GM12878 (cell line): ENCODE results near the gene C3orf33. TPM values are rescaled to one million over a fixed set of nuclear protein-coding genes. Genes with fewer than 3 reads are reported as not detected.

Experiments used
- ATAC-seq: fragments of 200-7000 bp; cut with Tn5 transposase; 3 replicates; pipeline ENCODE4 v1.9.1; 2020; ENCODE audit warnings: mild to moderate bottlenecking, moderate library complexity
- BruUV-seq: library from RNA; stranded (reverse); fragments of 400-500 nt; replicated peaks from 2 replicates; lab custom pipeline; 2021; lab: Mats Ljungman, UMichigan
- CTCF ChIA-PET: fragments of 300-600 bp; sonication (Branson Sonifier 250); formaldehyde crosslinking; extraction: SDS; loops from one replicate; lab custom pipeline; 2021; ENCODE audit warnings: inconsistent platforms; lab: Yijun Ruan, JAX
- POLR2A ChIA-PET: fragments of 350-600 bp; formaldehyde crosslinking; extraction: SDS; loops from one replicate; lab custom pipeline; 2021; ENCODE audit warnings: inconsistent platforms; lab: Charles Lee
- RAD21 ChIA-PET: fragments of 300-600 bp; sonication (Branson Sonifier 250); formaldehyde crosslinking; loops from one replicate; lab custom pipeline; 2023; ENCODE audit warnings: antibody characterized with exemption; ENCODE audit not compliant: unreplicated experiment; lab: Charles Lee
- SMC1A ChIA-PET: fragments of 300-600 bp; sonication (Branson Sonifier 250); formaldehyde crosslinking; loops from one replicate; lab custom pipeline; 2023; ENCODE audit not compliant: unreplicated experiment, uncharacterized antibody; lab: Charles Lee
- DNase-seq: peaks from one replicate; pipeline ENCODE4 v3.0.0-alpha.2; 2011; ENCODE audit warnings: low read depth, low spot score
- FAIRE-seq: peaks from 3 replicates; lab custom pipeline; 2011; peaks lifted over from hg19 to GRCh38; lab: Jason Lieb, UNC
- H2AFZ ChIP-seq: 2 replicates; pipeline ENCODE4 v1.6.0; 2011; ENCODE audit warnings: low read depth, low read length, control low read depth; ENCODE audit not compliant: control insufficient read depth
- H3K27ac ChIP-seq: 2 replicates; pipeline ENCODE4 v1.5.1; 2011; ENCODE audit warnings: control low read depth; ENCODE audit not compliant: control insufficient read depth, insufficient read depth
- H3K27me3 ChIP-seq, 2 experiments: replicated peaks in 1 of 2; 2 replicates each; pipeline versions ENCODE4 v1.6.0 to v1.6.1; 2011; ENCODE audit warnings: low read length in 1 of 2; ENCODE audit not compliant: control insufficient read depth in 2 of 2, insufficient read depth in 2 of 2
- H3K36me3 ChIP-seq, 2 experiments: 2 replicates each; pipeline ENCODE4 v1.5.1; 2011; ENCODE audit warnings: low read length in 1 of 2; ENCODE audit not compliant: control insufficient read depth in 2 of 2, insufficient read depth in 2 of 2
- H3K4me1 ChIP-seq: 2 replicates; pipeline ENCODE4 v1.6.1; 2011; ENCODE audit warnings: mild to moderate bottlenecking, low read length, moderate library complexity, mixed read lengths; ENCODE audit not compliant: control insufficient read depth, insufficient read depth
- H3K4me2 ChIP-seq: 2 replicates; pipeline ENCODE4 v1.6.0; 2011; ENCODE audit warnings: control low read depth; ENCODE audit not compliant: control insufficient read depth, insufficient read depth
- H3K4me3 ChIP-seq: fragments of 200-600 bp; sonication (generic); 2 replicates; pipeline ENCODE4 v1.5.1; 2016
- H3K79me2 ChIP-seq: 2 replicates; pipeline ENCODE4 v1.6.0; 2011; ENCODE audit warnings: low read length; ENCODE audit not compliant: control insufficient read depth, insufficient read depth
- H3K9ac ChIP-seq: 2 replicates; pipeline ENCODE4 v1.8.0; 2011; ENCODE audit warnings: low read length, control low read depth, mixed read lengths; ENCODE audit not compliant: control insufficient read depth, insufficient read depth
- H3K9me3 ChIP-seq: replicated peaks from 3 replicates; pipeline ENCODE4 v1.5.1; 2011; ENCODE audit warnings: mild to moderate bottlenecking, low read length; ENCODE audit not compliant: control insufficient read depth, insufficient read depth
- H4K20me1 ChIP-seq: 2 replicates; pipeline ENCODE4 v1.6.0; 2011; ENCODE audit not compliant: control insufficient read depth, insufficient read depth
- IRF3 ChIP-seq: fragments of 450-650 bp; IDR thresholded peaks from 2 replicates; pipeline ENCODE4 v1.6.1; 2014; ENCODE audit warnings: mild to moderate bottlenecking
- IRF4 ChIP-seq: IDR thresholded peaks from 2 replicates; pipeline ENCODE4 v1.6.1; 2011; ENCODE audit warnings: low read depth, low read length
- IRF5 ChIP-seq: fragments of 450-650 bp; IDR thresholded peaks from 2 replicates; pipeline ENCODE4 v1.6.1; 2017; ENCODE audit warnings: borderline replicate concordance
- KLF5 ChIP-seq: fragments of 450-650 bp; IDR thresholded peaks from 2 replicates; pipeline ENCODE4 v1.6.1; 2014; ENCODE audit warnings: mild to moderate bottlenecking; ENCODE audit not compliant: partially characterized antibody
- POLR2AphosphoS2 ChIP-seq: IDR thresholded peaks from 2 replicates; pipeline ENCODE4 v1.6.1; 2011; ENCODE audit warnings: low read depth, mild to moderate bottlenecking, low read length, improper control_type of control experiment, moderate library complexity
- TCF12 ChIP-seq: IDR thresholded peaks from 2 replicates; pipeline ENCODE4 v1.6.1; 2011; ENCODE audit warnings: low read depth, mild to moderate bottlenecking, low read length
- ZBTB33 ChIP-seq: fragments of 450-650 bp; IDR thresholded peaks from 2 replicates; pipeline ENCODE4 v1.6.1; 2017; ENCODE audit warnings: mild to moderate bottlenecking
- WGBS: methylation state at CpG from one replicate; pipeline ENCODE4 v1.1.6; 2016; ENCODE audit warnings: low lambda C conversion rate; ENCODE audit not compliant: insufficient replicate concordance, insufficient coverage; ENCODE audit errors: missing lambda C conversion rate; 5-methylcytosine and 5-hydroxymethylcytosine counted together
- in situ Hi-C: fragments of 300-500 bp; cut with MboI; formaldehyde crosslinking; loops from 9 replicates; pipeline ENCODE4 v1.14.3; 2018; ENCODE audit warnings: mixed read lengths
- intact Hi-C: fragments of 100-400 bp; cut with micrococcal nuclease; formaldehyde crosslinking; loops from one replicate; pipeline ENCODE4 v1.14.2; 2022; ENCODE audit not compliant: unreplicated experiment
- polyA plus RNA-seq, 11 experiments: library from polyadenylated mRNA; depleted of rRNA in 4 of 11; unstranded in 6 of 11; stranded (reverse) in 5 of 11; fragments of >200 nt; fragmentation: Nextera tagmentation in 4 of 11; fragmentation: Illumina TruSeq in 1 of 11; extraction: Ambion mirVana in 4 of 11; extraction: Trizol in 1 of 11; gene quantifications; 1 replicate in 1 of 11; 2 replicates in 10 of 11; pipeline versions ENCODE4 v1.2.1 to v1.2.3, GENCODE V29; 2011 to 2016; ENCODE audit warnings: inconsistent platforms in 2 of 11, missing spikeins in 2 of 11, low read depth in 1 of 11
- total RNA-seq, 4 experiments: library from RNA; depleted of rRNA in 3 of 4; stranded (reverse); fragments of >200 nt in 3 of 4; fragmentation: Illumina TruSeq in 1 of 4; extraction: Trizol in 1 of 4; gene quantifications; 2 replicates each; pipeline versions ENCODE4 v1.2.1 to v1.2.3, GENCODE V29; 2013 to 2021

The C3orf33 gene
- total and polyA plus RNA-seq, 10 of the 15 experiments (the other 5 are each of a cell fraction or from before 2014, with no cell fraction given), result 0.35 to 1.7 (median 0.90) TPM

DNA sequence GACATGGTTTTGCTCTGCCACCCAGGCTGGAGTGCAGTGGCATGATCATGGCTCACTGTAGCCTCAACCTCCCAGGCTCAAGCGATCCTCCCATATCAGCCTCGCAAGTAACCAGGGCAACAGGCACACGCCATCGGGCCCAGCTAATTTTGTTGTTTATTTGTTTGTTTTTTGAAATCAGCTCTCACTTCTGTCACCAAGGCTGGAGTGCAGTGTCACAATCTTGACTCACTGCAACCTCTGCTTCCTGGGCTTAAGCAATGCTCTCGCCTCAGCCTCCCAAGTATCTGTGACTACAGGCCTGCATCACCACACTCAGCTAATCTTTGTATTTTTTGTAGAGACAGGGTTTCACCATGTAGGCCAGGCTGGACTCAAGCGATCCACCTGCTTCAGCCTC lies 35.0 kb downstream of the C3orf33 start:
- in situ Hi-C loops, result no loop called here
- FAIRE-seq, result peak; percentile 41

More for the DNA sequence above, 35.0 kb downstream of the C3orf33 start:
- H3K27ac ChIP-seq, result no peak overlapping the region
- no peaks in the 10 kb centered on the region for H3K4me1 ChIP-seq
- no TSS peak for BruUV-seq
- TF ChIP-seq KLF5 (no peak), IRF3 (no peak), TCF12 (no peak), IRF5 (no peak), IRF4 (no peak), ZBTB33 (no peak), POLR2AphosphoS2 (no peak)
- DNase-seq (no peak), ATAC-seq (no peak)
- no peaks in the 10 kb centered on the region for H4K20me1 ChIP-seq
- POLR2A ChIA-PET, result interaction anchor here (0.5 kb wide), 1 partner anchor 9 kb away, joined by 4 read pairs; no protein-coding TSS in a partner anchor
- H3K4me3 ChIP-seq, result no peak overlapping the region
- intact Hi-C loops, result no loop called here
- 100% methylated on average over 6 of the region's 6 CpGs for WGBS
- SMC1A ChIA-PET, result no interaction called here
- H2AFZ ChIP-seq, result no peak overlapping the region
- H3K79me2 ChIP-seq, result no peaks in the 10 kb centered on the region
- no peaks in the 10 kb centered on the region for H3K36me3 ChIP-seq
- H3K27me3 ChIP-seq, result no peaks in the 10 kb centered on the region
- RAD21 ChIA-PET, result no interaction called here
- no peaks in the 10 kb centered on the region; the same call in 2 of the 3 replicates for H3K9me3 ChIP-seq
- no peak overlapping the region for H3K9ac ChIP-seq
- CTCF ChIA-PET, result no interaction called here
- H3K4me2 ChIP-seq, result no peak overlapping the region
